ENCODE measurements around the gene RAB43.

Gene RAB43

DNA sequence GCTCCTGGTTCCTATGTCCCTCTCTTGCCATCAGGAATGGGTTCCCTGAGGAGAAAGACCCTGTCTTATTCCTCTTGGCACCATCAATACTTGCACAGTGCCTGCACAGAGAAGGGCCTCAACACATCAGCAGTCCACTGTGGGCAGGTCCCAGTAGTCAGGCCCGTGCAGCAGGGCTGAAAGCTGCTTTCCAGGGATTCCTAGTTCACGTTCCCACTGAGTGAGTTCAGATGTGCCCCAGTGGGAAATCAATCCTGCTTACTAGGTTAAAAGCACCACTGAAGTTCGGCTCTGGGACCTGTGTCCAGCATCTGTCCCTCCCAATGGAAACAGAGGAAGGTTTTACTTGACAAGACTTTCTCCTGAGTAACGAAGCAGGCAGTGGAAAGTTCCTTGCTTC lies 15.7 kb downstream of the RAB43 start:
- Histone ChIP-seq H3K9me2 (replicated peaks; ENCODE audit: low read depth, low read length) (no peaks in the 10 kb centered on the region), H3K9ac (ENCODE audit: low read depth, low read length, poor library complexity, severe bottlenecking) (no peak overlapping the region), H4K20me1 (ENCODE audit: insufficient read depth, low read length, poor library complexity, severe bottlenecking) (no peaks in the 10 kb centered on the region), H3F3A (ENCODE audit: low read depth) (no peaks in the 10 kb centered on the region), H3K79me2 (ENCODE audit: insufficient read depth, low read length) (no peaks in the 10 kb centered on the region), H3K4me3 (ENCODE audit: low read length, poor library complexity, severe bottlenecking) (no peak overlapping the region), H2AFZ (ENCODE audit: low read length) (no peak overlapping the region), H3K36me3 (ENCODE audit: insufficient read depth, low read length) (no peaks in the 10 kb centered on the region; the same call in 1 of the 2 replicates), H3K27me3 (ENCODE audit: insufficient read depth, low read length, poor library complexity, severe bottlenecking) (no peaks in the 10 kb centered on the region), H3K4me1 (ENCODE audit: insufficient read depth, low read length, poor library complexity, severe bottlenecking) (peaks cover 3% of the 10 kb centered on the region), H3K4me2 (ENCODE audit: low read depth, low read length, poor library complexity, severe bottlenecking) (no peak overlapping the region), H3K9me3 (ENCODE audit: insufficient read depth, low read depth, low read length) (no peaks in the 10 kb centered on the region)
- TF ChIP-seq, protein P1, sequence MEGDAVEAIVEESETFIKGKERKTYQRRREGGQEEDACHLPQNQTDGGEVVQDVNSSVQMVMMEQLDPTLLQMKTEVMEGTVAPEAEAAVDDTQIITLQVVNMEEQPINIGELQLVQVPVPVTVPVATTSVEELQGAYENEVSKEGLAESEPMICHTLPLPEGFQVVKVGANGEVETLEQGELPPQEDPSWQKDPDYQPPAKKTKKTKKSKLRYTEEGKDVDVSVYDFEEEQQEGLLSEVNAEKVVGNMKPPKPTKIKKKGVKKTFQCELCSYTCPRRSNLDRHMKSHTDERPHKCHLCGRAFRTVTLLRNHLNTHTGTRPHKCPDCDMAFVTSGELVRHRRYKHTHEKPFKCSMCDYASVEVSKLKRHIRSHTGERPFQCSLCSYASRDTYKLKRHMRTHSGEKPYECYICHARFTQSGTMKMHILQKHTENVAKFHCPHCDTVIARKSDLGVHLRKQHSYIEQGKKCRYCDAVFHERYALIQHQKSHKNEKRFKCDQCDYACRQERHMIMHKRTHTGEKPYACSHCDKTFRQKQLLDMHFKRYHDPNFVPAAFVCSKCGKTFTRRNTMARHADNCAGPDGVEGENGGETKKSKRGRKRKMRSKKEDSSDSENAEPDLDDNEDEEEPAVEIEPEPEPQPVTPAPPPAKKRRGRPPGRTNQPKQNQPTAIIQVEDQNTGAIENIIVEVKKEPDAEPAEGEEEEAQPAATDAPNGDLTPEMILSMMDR (conservative IDR thresholded peaks at IDR 0.05; ENCODE audit: low read length): no peak
- TF ChIP-seq EZH2phosphoT487 (IDR thresholded peaks at IDR 0.05; ENCODE audit: borderline replicate concordance): no peak

DNA sequence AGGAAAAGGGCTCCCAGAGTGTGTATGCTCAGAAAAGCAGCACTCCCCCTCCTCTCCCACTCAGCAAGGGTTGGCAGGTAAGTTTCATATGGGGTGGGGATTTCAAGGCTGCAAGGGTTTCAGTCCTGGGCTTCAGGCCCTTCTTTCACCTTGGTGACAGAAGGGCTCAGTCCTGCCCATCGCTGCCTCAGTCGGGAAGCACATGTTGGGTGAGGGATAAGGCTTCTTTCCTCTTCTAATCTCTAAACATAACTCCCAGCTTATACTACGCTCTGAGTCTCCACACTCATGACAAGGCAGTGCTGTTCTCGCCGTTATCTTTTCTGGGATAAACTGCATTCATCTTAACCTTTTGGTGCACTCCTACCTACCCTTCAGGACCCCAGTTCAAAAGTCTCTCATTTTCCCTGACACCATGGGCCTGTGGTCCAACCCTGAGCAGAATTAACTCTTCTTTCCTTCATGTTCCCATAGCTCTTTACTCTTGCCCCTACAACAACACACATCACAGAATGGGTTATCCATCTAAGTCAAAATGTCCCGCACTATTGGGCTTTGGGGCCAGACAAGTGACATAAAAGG lies 17.0 kb downstream of the RAB43 start:
- Histone ChIP-seq H3K9me2 (replicated peaks; ENCODE audit: low read depth, low read length) (no peaks in the 10 kb centered on the region), H3K9ac (ENCODE audit: low read depth, low read length, poor library complexity, severe bottlenecking) (no peak overlapping the region), H3K27me3 (ENCODE audit: insufficient read depth, low read length, poor library complexity, severe bottlenecking) (no peaks in the 10 kb centered on the region), H4K20me1 (ENCODE audit: insufficient read depth, low read length, poor library complexity, severe bottlenecking) (no peaks in the 10 kb centered on the region), H2AFZ (ENCODE audit: low read length) (no peak overlapping the region), H3K4me2 (ENCODE audit: low read depth, low read length, poor library complexity, severe bottlenecking) (no peak overlapping the region), H3K36me3 (ENCODE audit: insufficient read depth, low read length) (no peaks in the 10 kb centered on the region; the same call in 1 of the 2 replicates), H3K4me1 (ENCODE audit: insufficient read depth, low read length, poor library complexity, severe bottlenecking) (peaks cover 3% of the 10 kb centered on the region), H3K79me2 (ENCODE audit: insufficient read depth, low read length) (no peaks in the 10 kb centered on the region), H3K4me3 (ENCODE audit: low read length, poor library complexity, severe bottlenecking) (no peak overlapping the region), H3K9me3 (ENCODE audit: insufficient read depth, low read depth, low read length) (no peaks in the 10 kb centered on the region), H3F3A (ENCODE audit: low read depth) (no peaks in the 10 kb centered on the region)
- no peak for TF ChIP-seq EZH2phosphoT487 (IDR thresholded peaks at IDR 0.05; ENCODE audit: borderline replicate concordance)
- TF ChIP-seq, protein P1 (conservative IDR thresholded peaks at IDR 0.05; ENCODE audit: low read length): no peak

DNA sequence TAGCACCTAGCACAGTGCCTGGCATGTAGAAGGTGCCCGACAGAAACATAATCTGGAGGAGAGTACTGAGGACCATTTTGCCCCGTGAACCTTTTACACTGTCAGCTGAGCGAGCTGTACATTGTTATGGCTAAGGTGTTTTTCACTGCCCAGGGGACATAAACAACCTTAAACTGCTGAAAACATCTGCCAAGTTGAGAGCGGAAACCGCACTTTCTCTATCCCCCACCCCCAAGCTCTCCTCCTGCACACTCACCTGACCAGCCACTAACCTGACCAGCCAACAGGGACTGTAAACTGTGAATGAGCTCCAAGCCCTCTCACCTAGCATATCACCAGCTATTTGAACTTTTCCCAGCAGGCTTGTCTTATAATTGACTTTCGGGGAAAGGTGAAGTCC lies 17.6 kb downstream of the RAB43 start:
- no peaks in the 10 kb centered on the region for H3K27me3 ChIP-seq (ENCODE audit: insufficient read depth, low read length, poor library complexity, severe bottlenecking)
- H3K4me1 ChIP-seq (ENCODE audit: insufficient read depth, low read length, poor library complexity, severe bottlenecking): peaks cover 3% of the 10 kb centered on the region
- H3K36me3 ChIP-seq (ENCODE audit: insufficient read depth, low read length): no peaks in the 10 kb centered on the region; the same call in 1 of the 2 replicates
- H3K9ac ChIP-seq (ENCODE audit: low read depth, low read length, poor library complexity, severe bottlenecking): no peak overlapping the region
- H3K4me3 ChIP-seq (ENCODE audit: low read length, poor library complexity, severe bottlenecking): no peak overlapping the region
- TF ChIP-seq EZH2phosphoT487 (IDR thresholded peaks at IDR 0.05; ENCODE audit: borderline replicate concordance): no peak
- TF ChIP-seq, protein P1 (conservative IDR thresholded peaks at IDR 0.05; ENCODE audit: low read length): no peak
- H3F3A ChIP-seq (ENCODE audit: low read depth): no peaks in the 10 kb centered on the region
- H3K4me2 ChIP-seq (ENCODE audit: low read depth, low read length, poor library complexity, severe bottlenecking): no peak overlapping the region
- no peaks in the 10 kb centered on the region for H3K79me2 ChIP-seq (ENCODE audit: insufficient read depth, low read length)
- H3K9me3 ChIP-seq (ENCODE audit: insufficient read depth, low read depth, low read length): no peaks in the 10 kb centered on the region
- no peak overlapping the region for H2AFZ ChIP-seq (ENCODE audit: low read length)
- H3K9me2 ChIP-seq (replicated peaks; ENCODE audit: low read depth, low read length): no peaks in the 10 kb centered on the region
- H4K20me1 ChIP-seq (ENCODE audit: insufficient read depth, low read length, poor library complexity, severe bottlenecking): no peaks in the 10 kb centered on the region

All from Loucy (cell line).